CD14-positive monocyte (primary cell): ENCODE data around the gene RAB11FIP4. TPM values are rescaled to one million over a fixed set of nuclear protein-coding genes. Genes with fewer than 3 reads are reported as not detected.

Experiments
- DNase-seq, 3 donors: peaks; one replicate each; pipeline ENCODE4 v3.0.0-alpha.2; 2011 to 2022
- H2AFZ ChIP-seq: 2 replicates; pipeline ENCODE4 v1.6.0; 2012; ENCODE audit warnings: mild to moderate bottlenecking, low read depth, low read length, inconsistent platforms; ENCODE audit not compliant: insufficient read depth, poor library complexity, severe bottlenecking
- H3K27ac ChIP-seq, 2 donors: 1 replicate in 1 of 2; 2 replicates in 1 of 2; pipeline ENCODE4 v1.5.1; 2012 to 2013; ENCODE audit warnings: low read length in 2 of 2, control low read depth in 1 of 2, inconsistent platforms in 1 of 2, low read depth in 1 of 2, mild to moderate bottlenecking in 1 of 2
- H3K27me3 ChIP-seq, 2 donors: one replicate each; pipeline versions ENCODE4 v1.6.0 to v1.6.1; 2011 to 2013; ENCODE audit warnings: low read length in 2 of 2; ENCODE audit not compliant: control insufficient read depth in 2 of 2, insufficient read depth in 2 of 2
- H3K36me3 ChIP-seq, 2 donors: replicated peaks in 1 of 2; 1 replicate in 1 of 2; 2 replicates in 1 of 2; pipeline versions ENCODE4 v1.5.1 to v1.6.1; 2012 to 2013; ENCODE audit warnings: low read length in 2 of 2, control low read depth in 1 of 2, inconsistent platforms in 1 of 2, mild to moderate bottlenecking in 1 of 2; ENCODE audit not compliant: insufficient read depth in 2 of 2, control insufficient read depth in 1 of 2
- H3K4me1 ChIP-seq, 2 donors: 1 replicate in 1 of 2; 2 replicates in 1 of 2; pipeline versions ENCODE4 v1.5.1 to v1.6.1; 2012 to 2013; ENCODE audit warnings: low read length in 2 of 2, control low read depth in 1 of 2, inconsistent platforms in 1 of 2, mild to moderate bottlenecking in 1 of 2, moderate library complexity in 1 of 2; ENCODE audit not compliant: insufficient read depth in 2 of 2, control insufficient read depth in 1 of 2
- H3K4me2 ChIP-seq: replicated peaks from 2 replicates; pipeline ENCODE3; 2012; ENCODE audit warnings: low read length, moderate library complexity, mild to moderate bottlenecking; ENCODE audit not compliant: poor library complexity, severe bottlenecking; ENCODE audit errors: extremely low read depth
- H3K4me3 ChIP-seq, 3 experiments: fragments of 200-600 bp in 1 of 3; sonication (generic) in 1 of 3; replicated peaks in 1 of 3; 1 replicate in 2 of 3; 2 replicates in 1 of 3; pipeline ENCODE4 v1.5.1; 2011 to 2013; ENCODE audit warnings: low read length in 3 of 3, mild to moderate bottlenecking in 3 of 3, control low read depth in 2 of 3, low read depth in 2 of 3, inconsistent platforms in 1 of 3, moderate library complexity in 1 of 3
- H3K79me2 ChIP-seq: 2 replicates; pipeline ENCODE4 v1.6.0; 2012; ENCODE audit warnings: mild to moderate bottlenecking, control low read depth, inconsistent platforms, low read length, moderate library complexity; ENCODE audit not compliant: insufficient read depth
- H3K9ac ChIP-seq: 2 replicates; pipeline ENCODE4 v1.6.0; 2017; ENCODE audit warnings: low read length, mild to moderate bottlenecking; ENCODE audit not compliant: insufficient read depth, poor library complexity, severe bottlenecking
- H3K9me3 ChIP-seq, 2 donors: replicated peaks in 1 of 2; 1 replicate in 1 of 2; 2 replicates in 1 of 2; pipeline versions ENCODE4 v1.5.1 to v1.6.1; 2012 to 2013; ENCODE audit warnings: low read length in 2 of 2, control low read depth in 1 of 2; ENCODE audit not compliant: control insufficient read depth in 1 of 2, insufficient read depth in 1 of 2
- H4K20me1 ChIP-seq: 2 replicates; pipeline ENCODE4 v1.6.0; 2012; ENCODE audit warnings: mild to moderate bottlenecking, low read length, control low read depth, moderate library complexity; ENCODE audit not compliant: insufficient read depth
- H3K27ac Mint-ChIP-seq, 7 donors: one replicate each; pipeline ENCODE4 v1.8.0; 2020; ENCODE audit warnings: mild to moderate bottlenecking in 7 of 7, mixed read lengths in 7 of 7, moderate library complexity in 6 of 7, inconsistent platforms in 2 of 7
- H3K27me3 Mint-ChIP-seq, 3 donors: one replicate each; pipeline ENCODE4 v1.8.0; 2021 to 2022; ENCODE audit warnings: low read depth in 3 of 3, mild to moderate bottlenecking in 3 of 3, mixed read lengths in 3 of 3, moderate library complexity in 3 of 3, inconsistent platforms in 1 of 3
- H3K36me3 Mint-ChIP-seq, 2 donors: one replicate each; pipeline ENCODE4 v1.8.0; 2020; ENCODE audit warnings: mixed read lengths in 2 of 2, inconsistent platforms in 1 of 2, mild to moderate bottlenecking in 1 of 2
- H3K4me1 Mint-ChIP-seq: one replicate; pipeline ENCODE4 v1.8.0; 2020; ENCODE audit warnings: mild to moderate bottlenecking, mixed read lengths
- H3K4me3 Mint-ChIP-seq, 2 donors: one replicate each; pipeline ENCODE4 v1.8.0; 2020; ENCODE audit warnings: mild to moderate bottlenecking in 2 of 2, mixed read lengths in 2 of 2, moderate library complexity in 1 of 2
- H3K9me3 Mint-ChIP-seq, 7 donors: one replicate each; pipeline ENCODE4 v1.8.0; 2020 to 2022; ENCODE audit warnings: mixed read lengths in 7 of 7, mild to moderate bottlenecking in 6 of 7, moderate library complexity in 6 of 7, inconsistent platforms in 2 of 7
- CTCF ChIP-seq: fragments of 200-600 bp; IDR thresholded peaks from one replicate; pipeline ENCODE4 v1.8.0; 2022; ENCODE audit warnings: antibody characterized with exemption, mild to moderate bottlenecking
- WGBS: methylation state at CpG from one replicate; pipeline ENCODE4 v1.1.5; 2013; ENCODE audit warnings: missing lambda C conversion rate; ENCODE audit not compliant: insufficient coverage; 5-methylcytosine and 5-hydroxymethylcytosine counted together
- intact Hi-C, 2 donors: fragments of 100-400 bp; cut with micrococcal nuclease; formaldehyde crosslinking; loops; one replicate each; pipeline versions ENCODE4 v1.15.0 to v1.15.1; 2023
- polyA plus RNA-seq, 3 donors: library from polyadenylated mRNA; depleted of rRNA in 1 of 3; unstranded in 2 of 3; stranded (reverse) in 1 of 3; fragments of 300-500 nt in 2 of 3; fragments of >200 nt in 1 of 3; fragmentation: Illumina TruSeq in 2 of 3; gene quantifications; 1 replicate in 2 of 3; 2 replicates in 1 of 3; pipeline ENCODE4 v1.2.3, GENCODE V29; 2012 to 2021

The RAB11FIP4 gene
- polyA plus RNA-seq, 3 donors, result 10.4 to 21.9 (median 16.2) TPM

GRCh38 chr17:31480067-31480466 is 88.6 kb downstream of the RAB11FIP4 start:
- Histone ChIP-seq H3K9ac (no peak overlapping the region), H3K79me2 (no peaks in the 10 kb centered on the region), H4K20me1 (no peaks in the 10 kb centered on the region), H3K27me3 (no peaks in the 10 kb centered on the region), H3K4me3 (no peak overlapping the region), H3K36me3 (no peaks in the 10 kb centered on the region), H2AFZ (no peak overlapping the region), H3K9me3 (no peaks in the 10 kb centered on the region), H3K4me2 (no peak overlapping the region), H3K4me1 (no peaks in the 10 kb centered on the region), H3K27ac (no peak overlapping the region)
- DNase-seq, result no peak
- Mint-ChIP-seq H3K4me1 (no peaks in the 10 kb centered on the region), H3K27me3 (peaks cover 6 to 12% (median 12%) of the 10 kb centered on the region in 3 donors), H3K4me3 (no peak overlapping the region), H3K9me3 (no peaks in the 10 kb centered on the region), H3K27ac (peak overlapping the region in 1 of 7 donors; percentile 10), H3K36me3 (no peaks in the 10 kb centered on the region)
- no peak for TF ChIP-seq CTCF
- intact Hi-C loops, result no loop called here
- WGBS, result 89% methylated on average over 3 of the region's 6 CpGs

GRCh38 chr17:31480904-31481782 is 89.7 kb downstream of the RAB11FIP4 start:
- intact Hi-C loops, result no loop called here
- no peak for DNase-seq
- Histone ChIP-seq H3K4me2 (no peak overlapping the region), H3K9ac (no peak overlapping the region), H3K79me2 (no peaks in the 10 kb centered on the region), H3K27ac (no peak overlapping the region), H3K36me3 (no peaks in the 10 kb centered on the region), H3K4me1 (no peaks in the 10 kb centered on the region), H2AFZ (no peak overlapping the region), H4K20me1 (no peaks in the 10 kb centered on the region), H3K27me3 (no peaks in the 10 kb centered on the region), H3K4me3 (no peak overlapping the region), H3K9me3 (no peaks in the 10 kb centered on the region)
- Mint-ChIP-seq H3K4me1 (no peaks in the 10 kb centered on the region), H3K9me3 (no peaks in the 10 kb centered on the region), H3K27me3 (peaks cover 6 to 13% (median 12%) of the 10 kb centered on the region in 3 donors), H3K36me3 (no peaks in the 10 kb centered on the region), H3K27ac (peak overlapping the region in 2 of 7 donors; percentile 50 to 51), H3K4me3 (no peak overlapping the region)
- no peak for TF ChIP-seq CTCF
- WGBS, result 93% methylated on average over 4 of the region's 8 CpGs
